Measurements from ENCODE around the gene CNN3.

Gene CNN3

DNA sequence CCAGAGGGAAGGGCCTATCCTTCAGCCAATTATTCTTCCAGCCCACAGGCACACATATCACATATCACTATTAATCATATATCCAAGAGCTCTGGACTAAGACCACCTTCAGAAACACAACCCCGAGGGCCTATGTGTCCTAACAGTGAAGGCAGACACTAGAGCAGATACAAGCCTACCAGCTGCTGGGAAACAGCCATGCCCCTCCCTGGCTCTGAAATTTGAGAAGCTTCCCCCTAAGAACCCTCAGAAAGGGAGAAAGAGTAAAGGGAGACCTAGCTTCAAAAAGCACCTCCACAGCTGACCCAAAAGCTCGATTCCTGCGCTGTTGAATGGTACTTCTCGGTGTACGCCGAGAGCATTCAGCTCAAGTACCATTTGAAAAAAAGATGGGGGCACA, 17.4 kb downstream of the CNN3 start:
- no peak for DNase-seq (ENCODE audit: low read depth)
- TF ChIP-seq, protein P1, sequence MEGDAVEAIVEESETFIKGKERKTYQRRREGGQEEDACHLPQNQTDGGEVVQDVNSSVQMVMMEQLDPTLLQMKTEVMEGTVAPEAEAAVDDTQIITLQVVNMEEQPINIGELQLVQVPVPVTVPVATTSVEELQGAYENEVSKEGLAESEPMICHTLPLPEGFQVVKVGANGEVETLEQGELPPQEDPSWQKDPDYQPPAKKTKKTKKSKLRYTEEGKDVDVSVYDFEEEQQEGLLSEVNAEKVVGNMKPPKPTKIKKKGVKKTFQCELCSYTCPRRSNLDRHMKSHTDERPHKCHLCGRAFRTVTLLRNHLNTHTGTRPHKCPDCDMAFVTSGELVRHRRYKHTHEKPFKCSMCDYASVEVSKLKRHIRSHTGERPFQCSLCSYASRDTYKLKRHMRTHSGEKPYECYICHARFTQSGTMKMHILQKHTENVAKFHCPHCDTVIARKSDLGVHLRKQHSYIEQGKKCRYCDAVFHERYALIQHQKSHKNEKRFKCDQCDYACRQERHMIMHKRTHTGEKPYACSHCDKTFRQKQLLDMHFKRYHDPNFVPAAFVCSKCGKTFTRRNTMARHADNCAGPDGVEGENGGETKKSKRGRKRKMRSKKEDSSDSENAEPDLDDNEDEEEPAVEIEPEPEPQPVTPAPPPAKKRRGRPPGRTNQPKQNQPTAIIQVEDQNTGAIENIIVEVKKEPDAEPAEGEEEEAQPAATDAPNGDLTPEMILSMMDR (IDR thresholded peaks at IDR 0.05; ENCODE audit: insufficient read depth, low read depth, low read length, missing control alignments), result no peak
- H3K4me3 ChIP-seq (ENCODE audit: low read length), result no peak overlapping the region

DNA sequence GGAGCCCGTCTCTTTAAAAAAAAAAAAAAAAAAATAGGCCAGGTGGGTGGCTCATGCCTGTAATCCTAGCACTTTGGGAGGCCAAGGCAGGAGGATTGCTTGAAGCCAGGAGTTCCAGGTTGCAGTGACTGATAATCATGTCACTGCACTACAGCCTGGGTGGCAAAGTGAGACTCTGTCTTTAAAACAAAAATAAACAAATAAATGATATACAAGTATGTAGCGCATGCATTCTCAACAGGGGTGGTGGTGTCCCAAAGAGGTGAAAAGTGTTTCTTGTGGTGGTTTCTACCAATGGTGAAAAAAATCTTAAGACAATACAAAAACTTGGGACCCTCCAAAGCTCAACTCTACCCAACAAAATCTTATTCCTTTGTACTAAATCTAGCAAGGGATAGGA, 17.9 kb downstream of the CNN3 start:
- H3K4me3 ChIP-seq (ENCODE audit: low read length), result no peak overlapping the region
- DNase-seq (ENCODE audit: low read depth), result no peak
- TF ChIP-seq, protein P1 (IDR thresholded peaks at IDR 0.05; ENCODE audit: insufficient read depth, low read depth, low read length, missing control alignments), result no peak

DNA sequence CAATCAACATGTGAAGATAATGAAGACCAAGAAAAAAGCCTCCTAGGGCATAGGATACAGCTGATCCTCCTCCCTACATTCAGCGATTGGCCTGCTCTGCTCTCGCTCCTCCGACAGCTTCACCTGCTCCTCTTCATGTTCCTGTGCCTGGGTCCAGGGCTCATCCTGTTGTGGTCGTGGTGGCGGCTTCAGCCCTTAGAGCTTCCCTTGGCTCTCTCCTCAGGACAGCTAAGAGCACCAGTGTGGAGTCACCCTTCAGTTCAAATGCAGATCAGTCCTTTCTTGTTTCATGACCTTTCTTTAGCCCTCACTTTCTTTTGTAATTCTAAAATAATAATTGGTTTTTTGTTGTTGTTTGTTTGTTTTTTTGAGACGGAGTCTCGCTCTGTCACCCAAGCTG, 18.7 kb downstream of the CNN3 start:
- H3K4me3 ChIP-seq (ENCODE audit: low read length), result no peak overlapping the region
- TF ChIP-seq, protein P1 (IDR thresholded peaks at IDR 0.05; ENCODE audit: insufficient read depth, low read depth, low read length, missing control alignments), result no peak
- DNase-seq (ENCODE audit: low read depth), result no peak

DNA sequence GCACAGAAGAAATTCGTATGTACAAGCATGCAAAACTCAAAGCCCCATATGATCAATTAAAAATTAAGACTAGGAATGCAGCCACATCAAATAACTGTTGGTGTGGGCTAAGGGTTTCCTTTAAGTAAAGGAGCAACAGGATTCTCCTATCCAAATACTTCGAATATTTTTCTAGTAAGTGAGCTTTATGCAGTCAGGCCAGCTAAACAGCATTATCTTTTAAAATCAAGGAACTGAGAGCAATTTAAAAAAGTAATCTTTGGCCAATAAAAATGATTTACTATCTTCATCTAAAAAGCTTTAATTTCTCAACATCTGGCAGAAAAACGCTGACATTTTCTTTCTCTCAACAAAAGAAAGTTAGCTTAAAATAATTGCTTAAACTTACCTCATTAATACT, 19.8 kb downstream of the CNN3 start:
- no peak overlapping the region for H3K4me3 ChIP-seq (ENCODE audit: low read length)
- TF ChIP-seq, protein P1 (IDR thresholded peaks at IDR 0.05; ENCODE audit: insufficient read depth, low read depth, low read length, missing control alignments), result no peak

DNA sequence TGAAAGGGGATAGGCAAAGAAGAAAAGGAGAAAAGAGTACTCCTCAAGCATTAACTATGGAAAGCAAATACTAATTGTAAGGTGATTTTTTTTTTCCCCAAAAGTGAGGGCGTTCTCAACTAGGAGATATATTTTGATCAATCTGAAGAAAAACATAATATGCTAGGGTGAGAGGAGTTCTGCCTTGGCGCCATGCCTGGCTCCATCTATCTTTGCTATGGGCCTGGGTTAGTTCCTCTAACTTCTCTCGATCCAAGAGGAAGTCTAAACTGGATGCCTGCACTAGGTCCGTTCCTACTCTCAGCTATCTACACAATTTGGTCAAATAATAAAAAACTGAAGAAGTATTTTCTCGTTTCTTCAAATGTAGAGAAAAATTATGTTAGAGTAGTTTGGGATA, 20.5 kb downstream of the CNN3 start:
- DNase-seq (ENCODE audit: low read depth), result no peak
- TF ChIP-seq, protein P1 (IDR thresholded peaks at IDR 0.05; ENCODE audit: insufficient read depth, low read depth, low read length, missing control alignments), result no peak
- no peak overlapping the region for H3K4me3 ChIP-seq (ENCODE audit: low read length)

More for the DNA sequence above, 19.8 kb downstream of the CNN3 start:
- no peak for DNase-seq (ENCODE audit: low read depth)

DNA sequence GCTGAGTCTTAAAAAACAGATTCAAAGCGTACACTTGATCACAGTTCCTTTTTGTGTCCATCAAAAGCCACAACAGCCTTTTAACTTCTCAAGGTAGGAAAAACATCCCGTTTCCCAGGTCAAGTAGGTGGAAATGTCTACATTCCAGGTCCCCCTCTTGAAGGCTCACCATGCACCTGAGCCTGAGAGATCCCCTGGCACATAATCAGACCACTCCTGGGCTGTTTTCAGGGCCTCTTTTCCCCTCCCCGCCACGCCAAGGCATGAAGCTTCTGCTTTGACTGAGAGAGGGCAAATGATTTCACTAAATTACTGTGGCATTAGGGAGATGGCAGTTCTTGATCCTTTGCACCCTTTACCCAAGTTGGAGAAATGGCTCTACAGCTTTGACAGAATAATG, 21.7 kb downstream of the CNN3 start:
- H3K4me3 ChIP-seq (ENCODE audit: low read length), result no peak overlapping the region
- DNase-seq (ENCODE audit: low read depth), result no peak
- TF ChIP-seq, protein P1 (IDR thresholded peaks at IDR 0.05; ENCODE audit: insufficient read depth, low read depth, low read length, missing control alignments), result no peak

DNA sequence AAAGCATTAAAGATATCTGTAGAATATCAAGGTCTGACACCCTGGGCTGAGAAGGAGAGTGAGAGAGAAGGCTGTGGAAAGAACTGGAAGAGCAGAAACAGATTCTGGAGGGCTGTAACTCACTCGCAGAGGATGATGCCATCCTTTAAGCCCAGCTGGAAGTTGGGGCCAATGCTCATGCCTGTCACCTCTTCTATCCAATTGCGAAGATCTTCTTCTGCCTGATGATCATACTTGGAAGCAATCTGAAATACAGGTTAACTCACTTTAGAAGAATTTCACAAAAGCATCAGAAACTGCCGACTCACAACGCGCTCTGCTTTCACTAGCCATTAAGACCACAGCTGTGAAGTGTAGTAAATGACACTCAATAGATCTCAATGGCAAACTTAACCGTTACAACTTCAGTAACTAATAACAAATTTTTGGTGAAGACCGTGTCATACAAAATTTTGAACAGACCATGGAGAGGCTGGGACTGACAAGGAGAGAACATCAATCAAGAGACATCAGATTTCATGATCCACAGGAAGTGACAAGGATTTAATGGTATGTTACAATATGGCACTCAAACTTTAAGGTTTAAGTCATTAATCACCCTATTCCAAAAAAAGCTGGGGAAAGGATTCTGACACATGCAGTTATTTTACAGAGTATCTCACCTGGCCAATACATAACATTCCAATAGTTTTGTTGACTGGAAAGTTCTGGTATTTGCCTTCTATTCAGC, 23.5 kb downstream of the CNN3 start:
- no peak for DNase-seq (ENCODE audit: low read depth)
- TF ChIP-seq, protein P1 (IDR thresholded peaks at IDR 0.05; ENCODE audit: insufficient read depth, low read depth, low read length, missing control alignments), result no peak
- H3K4me3 ChIP-seq (ENCODE audit: low read length), result no peak overlapping the region

Measured in epithelial cell of esophagus (primary cell).